Osteocyte (in vitro differentiated cells): ENCODE measurements around the gene NATD1. TPM values are rescaled to one million over a fixed set of nuclear protein-coding genes. Genes with fewer than 3 reads are reported as not detected.

Experiments
- DNase-seq: peaks from one replicate; pipeline ENCODE4 v3.0.0; 2021; ENCODE audit warnings: mixed read lengths; ENCODE audit not compliant: unreplicated experiment; ENCODE audit errors: extremely low spot score
- H3K27ac Mint-ChIP-seq: one replicate; pipeline ENCODE4 v1.8.0; 2021; ENCODE audit warnings: mild to moderate bottlenecking, mixed read lengths; ENCODE audit not compliant: unreplicated experiment
- H3K27me3 Mint-ChIP-seq: one replicate; pipeline ENCODE4 v1.8.0; 2021; ENCODE audit warnings: mixed read lengths; ENCODE audit not compliant: unreplicated experiment
- H3K36me3 Mint-ChIP-seq: one replicate; pipeline ENCODE4 v1.8.0; 2021; ENCODE audit warnings: mixed read lengths; ENCODE audit not compliant: unreplicated experiment
- H3K4me1 Mint-ChIP-seq: one replicate; pipeline ENCODE4 v1.8.0; 2021; ENCODE audit warnings: mixed read lengths; ENCODE audit not compliant: unreplicated experiment
- H3K4me3 Mint-ChIP-seq: one replicate; pipeline ENCODE4 v1.8.0; 2021; ENCODE audit warnings: mild to moderate bottlenecking, moderate library complexity, mixed read lengths; ENCODE audit not compliant: unreplicated experiment
- H3K9me3 Mint-ChIP-seq: one replicate; pipeline ENCODE4 v1.8.0; 2021; ENCODE audit warnings: mixed read lengths; ENCODE audit not compliant: unreplicated experiment
- total RNA-seq: library from RNA; stranded (reverse); gene quantifications from 2 replicates; pipeline ENCODE4 v1.2.1, GENCODE V29; 2021
- TF ChIP-seq, protein P1 (sequence below): fragments of 200-600 bp; sonication (generic); IDR thresholded peaks from 2 replicates; pipeline ENCODE4 v1.5.0; 2021; ENCODE audit warnings: antibody characterized with exemption, mild to moderate bottlenecking, moderate library complexity

NATD1 gene
- total RNA-seq, 1 donor from 2014 or later, result 18.5 TPM

DNA sequence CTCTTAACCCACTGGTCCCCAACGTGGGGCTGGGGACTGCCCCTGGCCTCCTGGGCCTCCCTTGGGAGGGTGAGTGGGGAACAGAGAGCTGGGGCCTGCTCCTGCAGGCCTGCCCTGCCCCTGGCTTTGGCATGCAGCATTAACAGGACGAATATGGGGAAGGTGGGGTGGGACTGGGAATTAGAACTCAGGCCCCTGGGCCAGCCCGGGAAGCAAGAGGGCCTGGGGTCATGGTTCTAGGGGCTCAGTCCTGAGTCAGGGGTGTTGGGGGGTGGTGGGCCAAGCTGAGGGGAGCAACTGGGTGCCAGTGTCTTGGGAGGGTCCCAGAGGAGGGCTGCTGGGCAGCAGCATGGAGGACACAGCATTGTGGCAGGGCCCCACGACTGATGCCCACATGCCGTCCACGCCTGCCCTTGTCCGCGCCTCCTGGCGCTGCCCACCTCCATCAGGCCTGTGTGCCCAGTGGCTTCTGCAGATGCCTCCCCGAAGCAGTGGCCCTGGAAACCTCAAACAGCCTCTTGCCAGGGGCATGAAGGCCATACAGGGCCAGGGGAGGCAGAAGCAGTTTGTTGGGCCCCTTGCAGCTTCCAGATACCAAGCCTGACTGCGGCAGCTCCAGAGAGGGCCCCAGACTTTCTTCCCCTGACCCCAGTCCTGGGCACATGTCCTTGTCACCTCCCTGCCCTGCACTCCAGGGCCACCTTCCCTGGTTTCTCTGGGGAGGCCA lies 36.1 kb upstream of the NATD1 start:
- Mint-ChIP-seq H3K4me3 (no peak overlapping the region), H3K27me3 (no peaks in the 10 kb centered on the region), H3K9me3 (no peaks in the 10 kb centered on the region), H3K4me1 (peaks cover 47% of the 10 kb centered on the region), H3K36me3 (no peaks in the 10 kb centered on the region), H3K27ac (peak overlapping the region; percentile 83)
- TF ChIP-seq, protein P1, sequence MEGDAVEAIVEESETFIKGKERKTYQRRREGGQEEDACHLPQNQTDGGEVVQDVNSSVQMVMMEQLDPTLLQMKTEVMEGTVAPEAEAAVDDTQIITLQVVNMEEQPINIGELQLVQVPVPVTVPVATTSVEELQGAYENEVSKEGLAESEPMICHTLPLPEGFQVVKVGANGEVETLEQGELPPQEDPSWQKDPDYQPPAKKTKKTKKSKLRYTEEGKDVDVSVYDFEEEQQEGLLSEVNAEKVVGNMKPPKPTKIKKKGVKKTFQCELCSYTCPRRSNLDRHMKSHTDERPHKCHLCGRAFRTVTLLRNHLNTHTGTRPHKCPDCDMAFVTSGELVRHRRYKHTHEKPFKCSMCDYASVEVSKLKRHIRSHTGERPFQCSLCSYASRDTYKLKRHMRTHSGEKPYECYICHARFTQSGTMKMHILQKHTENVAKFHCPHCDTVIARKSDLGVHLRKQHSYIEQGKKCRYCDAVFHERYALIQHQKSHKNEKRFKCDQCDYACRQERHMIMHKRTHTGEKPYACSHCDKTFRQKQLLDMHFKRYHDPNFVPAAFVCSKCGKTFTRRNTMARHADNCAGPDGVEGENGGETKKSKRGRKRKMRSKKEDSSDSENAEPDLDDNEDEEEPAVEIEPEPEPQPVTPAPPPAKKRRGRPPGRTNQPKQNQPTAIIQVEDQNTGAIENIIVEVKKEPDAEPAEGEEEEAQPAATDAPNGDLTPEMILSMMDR, result no peak
- no peak for DNase-seq

DNA sequence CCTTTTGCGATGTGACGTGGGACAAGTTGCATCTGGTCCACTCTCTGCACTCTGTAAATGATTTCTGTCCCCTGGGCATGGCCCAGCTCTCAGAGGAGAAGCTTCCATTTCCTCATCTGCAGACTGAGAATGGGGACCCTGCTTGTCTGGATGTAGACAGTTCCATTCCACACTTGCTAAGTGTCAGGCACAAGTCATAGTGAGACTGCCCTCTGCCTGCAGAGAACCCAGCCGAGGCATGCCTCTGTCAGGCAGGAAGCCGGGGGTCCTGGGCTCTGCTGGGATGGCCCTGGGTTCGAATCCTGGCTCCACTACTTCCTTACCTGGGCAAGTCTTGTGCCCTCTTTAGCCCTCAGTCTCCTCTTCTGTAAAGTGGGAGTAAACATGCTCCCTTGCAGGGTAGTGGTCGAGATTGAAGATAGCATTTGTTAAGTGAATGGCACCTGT lies 35.4 kb upstream of the NATD1 start:
- H3K9me3 Mint-ChIP-seq, result no peaks in the 10 kb centered on the region
- no peaks in the 10 kb centered on the region for H3K27me3 Mint-ChIP-seq
- TF ChIP-seq, protein P1, result no peak
- peaks cover 47% of the 10 kb centered on the region for H3K4me1 Mint-ChIP-seq
- no peaks in the 10 kb centered on the region for H3K36me3 Mint-ChIP-seq
- peak overlapping the region; percentile 83 for H3K27ac Mint-ChIP-seq
- H3K4me3 Mint-ChIP-seq, result peak overlapping the region; percentile 29
- DNase-seq, result no peak

DNA sequence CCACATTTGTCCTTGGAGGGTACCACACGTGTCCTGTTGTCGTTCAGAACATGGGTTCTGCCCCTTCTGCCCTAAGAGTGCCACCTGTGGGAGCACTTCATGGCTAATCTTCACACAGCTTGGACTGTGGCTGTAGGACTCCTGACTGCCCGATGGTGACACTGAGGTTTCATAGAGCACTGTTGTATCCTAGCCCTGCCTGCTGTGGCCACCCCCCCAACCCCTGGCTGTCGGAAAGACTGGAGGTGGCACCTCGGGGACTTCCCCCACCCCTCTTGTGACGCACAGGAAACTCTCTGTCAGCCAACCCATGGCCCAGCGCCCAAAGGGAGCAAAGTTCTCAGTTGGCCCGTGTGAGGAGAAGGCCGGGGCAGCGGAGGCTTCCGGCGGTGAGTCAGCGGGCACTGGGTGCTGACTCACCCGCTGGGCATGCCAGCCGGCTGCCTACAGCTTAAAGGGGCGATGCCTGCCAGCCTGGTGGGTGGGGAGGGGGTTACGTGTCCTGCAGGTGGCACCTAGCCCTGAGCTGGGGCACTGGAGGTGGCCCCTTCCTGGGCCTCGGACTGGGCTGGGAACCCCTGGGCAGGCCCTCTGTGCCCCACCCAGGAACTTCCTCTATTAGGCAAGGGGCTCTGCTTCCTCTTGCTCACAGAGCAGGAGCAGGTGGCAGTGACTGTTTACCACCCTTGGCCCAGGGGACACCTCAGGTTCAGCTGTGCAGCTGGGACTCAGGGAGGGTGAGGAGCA lies 34.7 kb upstream of the NATD1 start:
- DNase-seq, result peak; percentile 95
- peak overlapping the region; percentile 83 for H3K27ac Mint-ChIP-seq
- no peaks in the 10 kb centered on the region for H3K9me3 Mint-ChIP-seq

DNA sequence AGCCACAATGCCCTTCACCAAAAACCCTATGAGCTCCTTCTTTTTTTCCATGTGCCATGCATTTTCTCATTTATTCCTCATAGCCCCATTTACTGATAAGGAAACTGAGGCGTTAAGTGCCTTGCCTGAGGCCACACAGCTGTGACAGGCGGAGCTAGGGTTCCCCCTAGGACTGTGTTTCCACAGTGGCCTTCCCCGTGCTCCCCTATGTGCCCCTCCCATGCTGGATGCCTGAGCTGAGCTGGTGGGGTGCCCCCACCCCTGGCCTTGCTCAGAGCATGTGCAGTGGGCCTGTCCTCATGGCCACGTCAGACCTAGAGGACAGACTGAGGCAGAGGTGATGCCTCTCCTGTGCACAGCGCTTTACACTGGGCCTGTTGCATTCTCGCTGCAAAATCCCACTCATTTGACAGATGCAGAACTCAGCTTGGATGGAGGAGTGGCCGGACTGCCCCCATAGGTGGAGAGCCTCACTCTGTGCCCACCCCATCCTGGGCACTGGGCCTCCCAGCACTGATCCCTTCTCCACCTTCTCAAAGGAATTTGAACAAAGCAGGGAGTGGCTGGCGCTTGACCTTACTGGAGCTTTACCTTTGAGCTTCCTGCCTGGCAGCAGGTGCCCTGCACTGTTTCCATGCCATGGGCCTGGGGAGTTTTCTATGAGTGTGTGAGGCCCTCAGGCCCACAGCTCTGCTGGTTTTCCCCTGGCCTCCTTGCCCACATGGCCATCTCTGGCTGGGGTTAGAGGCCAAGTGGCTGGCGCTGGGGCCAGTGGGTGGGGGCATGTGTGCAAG lies 33.9 kb upstream of the NATD1 start:
- peak overlapping the region; percentile 83 for H3K27ac Mint-ChIP-seq
- TF ChIP-seq, protein P1, result no peak
- DNase-seq, result no peak
- peak overlapping the region; percentile 96 for H3K4me3 Mint-ChIP-seq
- no peaks in the 10 kb centered on the region for H3K27me3 Mint-ChIP-seq
- no peaks in the 10 kb centered on the region for H3K36me3 Mint-ChIP-seq
- no peaks in the 10 kb centered on the region for H3K9me3 Mint-ChIP-seq
- H3K4me1 Mint-ChIP-seq, result peaks cover 54% of the 10 kb centered on the region

More for the DNA sequence above, 34.7 kb upstream of the NATD1 start:
- peak overlapping the region; percentile 96 for H3K4me3 Mint-ChIP-seq
- TF ChIP-seq, protein P1, result no peak
- H3K36me3 Mint-ChIP-seq, result no peaks in the 10 kb centered on the region
- H3K27me3 Mint-ChIP-seq, result no peaks in the 10 kb centered on the region
- H3K4me1 Mint-ChIP-seq, result peaks cover 49% of the 10 kb centered on the region
